ENCODE results near the gene LRIG1. TPM values are rescaled to one million over a fixed set of nuclear protein-coding genes. Genes with fewer than 3 reads are reported as not detected.

The LRIG1 gene
- total and polyA plus RNA-seq, 2 of the 8 experiments (the other 6 are each of a cell fraction or from before 2014, with no cell fraction given), result 78.1 to 88.7 TPM

- H3K4me2 ChIP-seq (ENCODE audit: insufficient read depth in 1 of 2, low read depth in 2 of 2, low read length in 2 of 2), result no peak overlapping the region
These were observed 106.0 kb downstream of the LRIG1 start for GRCh38 chr3:66394753-66395249.

More at GRCh38 chr3:66394753-66395249, 106.0 kb downstream of the LRIG1 start:
- no peak overlapping the region for H2BK20ac ChIP-seq (ENCODE audit: low read length)
- no peak overlapping the region for H3K18ac ChIP-seq (ENCODE audit: extremely low read depth, low read length)
- no peaks in the 10 kb centered on the region for H3K9me3 ChIP-seq (ENCODE audit: insufficient read depth in 2 of 2, low read depth in 1 of 2, low read length in 1 of 2)
- H3K23me2 ChIP-seq (ENCODE audit: low read depth, low read length), result no peaks in the 10 kb centered on the region
- no peak overlapping the region for H2AK5ac ChIP-seq (ENCODE audit: low read depth, low read length)
- H4K91ac ChIP-seq (replicated peaks; ENCODE audit: insufficient read length, low read length), result no peak overlapping the region
- no peak overlapping the region for H3K9ac ChIP-seq (replicated peaks in 1 of 4; ENCODE audit: extremely low read depth in 1 of 4, low read depth in 3 of 4, low read length in 3 of 4)
- H3K36me3 ChIP-seq (ENCODE audit: control insufficient read depth in 2 of 4, insufficient read depth in 4 of 4, low read length in 3 of 4), result peaks cover 52 to 98% (median 74%) of the 10 kb centered on the region in 4 experiments
- H2BK120ac ChIP-seq (replicated peaks; ENCODE audit: low read depth, low read length), result no peak overlapping the region
- H3K4ac ChIP-seq (replicated peaks; ENCODE audit: insufficient read length, low read depth, low read length), result no peak overlapping the region
- peaks cover 5 to 11% of the 10 kb centered on the region in 2 experiments for H4K20me1 ChIP-seq (replicated peaks in 1 of 2; ENCODE audit: control insufficient read depth in 1 of 2, insufficient read depth in 2 of 2, low read length in 2 of 2)
- H4K5ac ChIP-seq (ENCODE audit: insufficient read length, low read depth, low read length), result no peak overlapping the region
- H2BK15ac ChIP-seq (ENCODE audit: low read length), result no peak overlapping the region
- DNase-seq (ENCODE audit: low read depth in 1 of 2, low spot score in 2 of 2) (no peak), FAIRE-seq (no peak)
- no peak overlapping the region for H3K27ac ChIP-seq (ENCODE audit: low read depth, low read length)
- ChIA-PET CTCF (ENCODE audit: partially characterized antibody) (interaction anchor here (0.9 to 4.9 kb wide), 10 partner anchors 10 to 428 kb away, joined by 3 to 28 read pairs (median 6); no protein-coding TSS in a partner anchor), POLR2A (ENCODE audit: partially characterized antibody) (interaction anchor here (1.0 to 1.1 kb wide), 3 partner anchors 9 to 48 kb away, joined by 3 to 5 read pairs (median 4); no protein-coding TSS in a partner anchor)
- peaks cover 2% of the 10 kb centered on the region; the same call in 1 of the 2 replicates for H3K79me1 ChIP-seq (ENCODE audit: low read depth, low read length)
- no peak overlapping the region for H3K23ac ChIP-seq (ENCODE audit: insufficient read length)
- H2BK5ac ChIP-seq (ENCODE audit: low read depth, low read length), result no peak overlapping the region
- TF ChIP-seq SAP30 (IDR thresholded peaks at IDR 0.05; ENCODE audit: insufficient read depth, insufficient replicate concordance, low read length), result no peak
- no peak for TF ChIP-seq BRCA1 (IDR thresholded peaks at IDR 0.05; ENCODE audit: low read depth, low read length)
- no peak for TF ChIP-seq USF2 (IDR thresholded peaks at IDR 0.05; ENCODE audit: low read length)
- TF ChIP-seq RAD21 (IDR thresholded peaks at IDR 0.05 in 1 of 2, conservative IDR thresholded peaks at IDR 0.05 in 1 of 2; ENCODE audit: low read depth in 2 of 2, low read length in 2 of 2), result no peak
- no peak for TF ChIP-seq CTBP2 (IDR thresholded peaks at IDR 0.05; ENCODE audit: borderline replicate concordance, insufficient read depth, insufficient read length, low read length)
- no peak for TF ChIP-seq NRF1 (IDR thresholded peaks at IDR 0.05; ENCODE audit: low read depth, low read length)
- no peak for TF ChIP-seq SP2 (IDR thresholded peaks at IDR 0.05; ENCODE audit: low read length)
- TF ChIP-seq FOSL1 (IDR thresholded peaks at IDR 0.05; ENCODE audit: insufficient read depth, low read depth, low read length), result no peak
- no peak for TF ChIP-seq TBP (IDR thresholded peaks at IDR 0.05; ENCODE audit: low read depth, low read length)
- TF ChIP-seq BCL11A (IDR thresholded peaks at IDR 0.05; ENCODE audit: low read depth in 2 of 2, low read length in 2 of 2), result no peak
- no peak for TF ChIP-seq ZNF274 (IDR thresholded peaks at IDR 0.05; ENCODE audit: borderline replicate concordance, extremely low read depth, low read length)
- no peak overlapping the region for H4K8ac ChIP-seq (ENCODE audit: extremely low read depth, insufficient read depth, low read length)
- no peak overlapping the region for H3K56ac ChIP-seq (replicated peaks; ENCODE audit: insufficient read length, low read depth, low read length)
- no peak overlapping the region for H3K14ac ChIP-seq (ENCODE audit: insufficient read length)
- H2AFZ ChIP-seq (ENCODE audit: low read length), result no peak overlapping the region
- H3K27me3 ChIP-seq (replicated peaks in 1 of 4; ENCODE audit: control insufficient read depth in 3 of 4, extremely low read depth in 1 of 4, insufficient read depth in 3 of 4, low read length in 3 of 4), result no peaks in the 10 kb centered on the region
- no peak overlapping the region for H2BK12ac ChIP-seq (ENCODE audit: low read depth, low read length)
- H3K4me1 ChIP-seq (replicated peaks in 1 of 4; ENCODE audit: control insufficient read depth in 3 of 4, insufficient read depth in 4 of 4, low read length in 3 of 4), result no peaks in the 10 kb centered on the region; a peak in 1 of 7 replicates
- H3K79me2 ChIP-seq (ENCODE audit: control insufficient read depth in 1 of 2, insufficient read depth in 2 of 2, low read length in 2 of 2), result peaks cover 0 to 19% of the 10 kb centered on the region in 2 experiments; a peak in 1 of 4 replicates
- 84% methylated on average over 8 of the region's 8 CpGs; no CpG with 5 or more reads in 1 of the 2 experiments for WGBS, 2 experiments (ENCODE audit: extremely low coverage in 1 of 2, insufficient coverage in 1 of 2, insufficient read length in 1 of 2, insufficient replicate concordance in 2 of 2, low coverage in 1 of 2, low lambda C conversion rate in 2 of 2, missing lambda C conversion rate in 1 of 2)
- no peak overlapping the region for H3K4me3 ChIP-seq (ENCODE audit: extremely low read depth in 1 of 4, insufficient read depth in 2 of 4, low read depth in 3 of 4, low read length in 4 of 4)
